GM19025 (cell line): Measurements from ENCODE around the gene CST4.
A peak's percentile ranks its signal among the peaks of the same experiment; 100 is the strongest.
"Not testable (repeated sequence)": the region's sequence is repeated elsewhere in the genome, so short reads cannot be mapped to it uniquely, and the experiment has no call there.

ENCODE experiments used
- ATAC-seq: cut with Tn5 transposase; IDR thresholded peaks from one replicate; pipeline ENCODE4 v1.9.1; 2021; ENCODE audit warnings: mild to moderate bottlenecking, low read depth, moderate library complexity; ENCODE audit not compliant: unreplicated experiment

The CST4 gene, protein sequence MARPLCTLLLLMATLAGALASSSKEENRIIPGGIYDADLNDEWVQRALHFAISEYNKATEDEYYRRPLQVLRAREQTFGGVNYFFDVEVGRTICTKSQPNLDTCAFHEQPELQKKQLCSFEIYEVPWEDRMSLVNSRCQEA

GRCh38 chr20:23688684-23689398, at the start of gene CST4:
Gene CST4 (minus strand): TSS chr20:23689038. CDS start chr20:23688969, 69 bp downstream.
- not testable (repeated sequence) for ATAC-seq

DNA sequence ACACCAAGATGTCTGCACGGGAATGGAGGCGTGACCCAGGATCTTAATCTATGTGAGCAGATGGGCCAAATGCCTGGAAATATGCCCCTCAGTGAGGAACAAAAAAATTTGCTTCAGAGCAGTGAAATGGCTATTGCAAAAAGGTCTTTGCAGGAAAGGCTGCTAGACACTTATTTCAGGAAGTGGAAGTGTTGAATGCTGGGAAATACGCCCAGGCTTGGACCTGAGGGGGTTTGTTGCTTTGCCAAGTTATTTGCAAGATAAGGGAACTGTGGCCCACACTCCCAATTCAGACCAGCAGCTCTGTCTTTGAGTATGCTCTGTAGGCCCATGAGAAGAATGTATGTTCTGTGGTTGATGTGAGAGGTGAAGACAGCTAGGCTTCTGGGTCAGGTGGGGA, 46.6 kb upstream of the CST4 start:
- not testable (repeated sequence) for ATAC-seq

GRCh38 chr20:23734949-23735348, 46.1 kb upstream of the CST4 start:
- ATAC-seq, result not testable (repeated sequence)

GRCh38 chr20:23734440-23734839, 45.6 kb upstream of the CST4 start:
- ATAC-seq, result not testable (repeated sequence)

DNA sequence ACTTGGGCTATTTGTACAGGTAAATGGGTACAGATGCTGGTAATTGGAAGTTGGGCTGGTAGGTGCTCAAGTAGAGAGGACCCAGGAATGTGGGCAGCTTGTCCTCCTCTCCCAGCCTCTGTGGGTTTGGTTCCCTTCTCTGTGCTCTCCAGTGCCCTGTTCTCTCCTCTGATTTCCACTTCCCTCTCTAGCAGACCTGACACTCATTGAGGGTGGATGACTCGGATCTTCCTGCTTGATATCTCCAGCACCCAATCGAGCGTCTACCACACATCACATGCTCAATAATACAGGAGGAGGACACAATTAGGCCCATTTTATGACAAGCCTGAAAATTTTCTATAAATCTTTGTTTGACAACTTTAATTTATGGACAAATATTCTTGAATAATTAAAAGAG, 38.2 kb upstream of the CST4 start:
- no peak for ATAC-seq

- no peak for ATAC-seq
Measured at GRCh38 chr20:23725102-23725501, 36.3 kb upstream of the CST4 start.

GRCh38 chr20:23723659-23724307, 34.9 kb upstream of the CST4 start:
- ATAC-seq, result peak; percentile 78

DNA sequence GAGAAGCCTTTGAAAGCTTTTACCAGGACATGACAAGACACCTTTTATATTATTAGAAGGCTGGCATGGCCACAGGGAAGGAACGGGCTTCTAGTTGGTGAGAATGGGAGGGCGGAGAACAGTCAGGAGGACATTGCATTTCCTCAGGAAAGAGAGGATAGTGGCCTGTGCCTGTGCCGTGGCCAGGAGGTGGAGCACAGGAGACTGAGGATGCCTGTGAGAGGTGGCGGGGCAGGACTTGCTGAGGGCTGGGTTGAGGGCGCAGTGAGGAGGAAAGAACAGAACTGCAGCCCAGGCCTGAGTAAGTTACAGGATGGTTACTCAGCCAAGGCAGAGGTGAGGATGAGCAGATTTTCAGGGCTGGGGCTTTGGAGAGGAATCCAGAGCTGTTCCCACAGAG, 34.0 kb upstream of the CST4 start:
- ATAC-seq, result not testable (repeated sequence)

GRCh38 chr20:23721962-23722361, 33.1 kb upstream of the CST4 start:
- ATAC-seq, result no peak

DNA sequence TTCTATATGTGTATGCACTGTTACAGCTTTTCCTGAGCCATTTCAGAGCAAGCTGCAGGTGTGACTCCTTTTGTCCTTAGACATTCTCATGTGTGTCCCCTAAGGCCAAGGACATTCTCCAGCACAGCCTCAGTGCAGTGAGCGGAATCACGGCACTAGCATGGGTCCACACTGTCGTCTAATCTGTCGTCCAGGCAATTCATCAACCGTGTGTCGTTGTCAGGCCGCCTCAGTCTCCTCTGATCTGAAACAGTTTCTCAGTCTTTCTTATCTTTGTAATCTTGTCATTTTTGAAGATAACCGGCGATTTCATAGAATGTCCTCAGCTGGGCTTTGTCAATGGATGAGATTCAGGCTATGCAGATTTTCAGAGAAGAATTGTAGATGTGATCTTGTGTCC, 30.5 kb upstream of the CST4 start:
- not testable (repeated sequence) for ATAC-seq

GRCh38 chr20:23711778-23712177, 22.9 kb upstream of the CST4 start:
- ATAC-seq, result not testable (repeated sequence)

DNA sequence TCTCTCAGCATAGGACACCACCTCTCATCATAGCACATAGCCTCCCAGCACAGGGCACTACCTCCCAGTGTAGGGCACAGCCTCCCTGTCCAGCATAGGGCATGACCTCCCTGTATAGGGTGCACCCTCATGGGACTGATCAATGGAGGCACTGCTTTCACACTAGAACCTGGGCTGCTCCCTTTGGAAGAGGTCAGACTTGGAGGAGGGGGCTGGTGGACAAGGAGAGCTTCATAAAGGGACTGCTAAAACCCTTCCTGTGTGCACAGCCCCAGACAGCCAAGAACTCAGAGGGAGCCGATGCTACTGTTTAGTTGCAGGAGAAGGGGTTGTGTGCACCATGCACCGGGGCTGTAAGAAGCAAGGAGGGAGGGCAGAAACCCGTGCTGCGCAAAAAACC, 21.9 kb upstream of the CST4 start:
- no peak for ATAC-seq

GRCh38 chr20:23705895-23706294, 17.1 kb upstream of the CST4 start:
- no peak for ATAC-seq

DNA sequence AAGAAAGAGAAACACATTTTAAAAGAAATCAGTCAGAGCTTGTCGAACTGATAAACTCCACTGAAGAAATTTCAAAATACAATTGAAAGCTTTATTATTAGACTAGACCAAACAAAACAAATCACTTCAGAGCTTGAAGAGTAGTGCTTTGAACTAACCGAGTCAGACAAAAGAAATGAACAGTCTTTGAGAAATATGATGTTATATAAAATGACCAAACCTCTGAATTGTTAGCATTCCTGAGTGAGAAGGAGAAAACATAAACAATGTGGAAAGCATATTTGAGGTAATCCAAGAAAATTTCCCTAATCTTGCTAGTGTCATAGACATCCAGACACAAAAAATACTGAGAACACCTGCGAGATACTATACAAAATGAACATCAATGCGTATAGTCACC, 13.2 kb upstream of the CST4 start:
- no peak for ATAC-seq

DNA sequence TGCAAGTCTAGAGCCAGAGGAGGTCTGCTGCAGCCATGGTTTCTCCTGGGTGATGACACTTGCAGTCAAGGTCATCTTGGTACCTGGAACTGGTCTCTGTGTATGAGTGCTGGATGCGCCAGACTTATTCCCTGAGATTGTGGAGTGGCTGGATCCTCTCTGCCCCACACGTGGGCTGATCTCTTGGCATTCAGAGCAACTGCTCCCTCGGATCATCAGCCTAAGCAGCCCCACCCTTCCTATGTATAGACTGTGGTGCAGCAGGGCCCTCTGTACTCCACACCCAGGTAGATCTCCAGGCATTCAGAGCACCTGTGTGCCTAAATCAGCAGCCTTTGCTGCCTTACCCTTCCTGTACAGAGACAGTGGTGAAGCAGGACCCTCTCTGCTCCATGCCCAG, 12.1 kb upstream of the CST4 start:
- ATAC-seq, result no peak

GRCh38 chr20:23697947-23698346, 9.1 kb upstream of the CST4 start:
- ATAC-seq, result no peak

DNA sequence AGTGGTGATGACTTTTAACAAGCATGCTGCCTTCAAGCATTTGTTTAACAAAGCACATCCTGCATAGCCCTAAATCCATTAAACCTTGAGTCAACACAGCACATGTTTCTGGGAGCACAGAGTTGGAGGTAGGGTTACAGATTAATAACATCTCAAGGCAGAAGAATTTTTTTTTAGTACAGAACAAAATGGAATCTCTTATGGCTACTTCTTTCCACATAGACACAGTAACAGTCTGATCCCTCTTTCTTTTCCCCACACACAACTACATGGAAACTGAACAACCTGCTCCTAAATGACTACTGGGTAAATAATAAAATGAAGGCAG, 6.2 kb upstream of the CST4 start:
- not testable (repeated sequence) for ATAC-seq

DNA sequence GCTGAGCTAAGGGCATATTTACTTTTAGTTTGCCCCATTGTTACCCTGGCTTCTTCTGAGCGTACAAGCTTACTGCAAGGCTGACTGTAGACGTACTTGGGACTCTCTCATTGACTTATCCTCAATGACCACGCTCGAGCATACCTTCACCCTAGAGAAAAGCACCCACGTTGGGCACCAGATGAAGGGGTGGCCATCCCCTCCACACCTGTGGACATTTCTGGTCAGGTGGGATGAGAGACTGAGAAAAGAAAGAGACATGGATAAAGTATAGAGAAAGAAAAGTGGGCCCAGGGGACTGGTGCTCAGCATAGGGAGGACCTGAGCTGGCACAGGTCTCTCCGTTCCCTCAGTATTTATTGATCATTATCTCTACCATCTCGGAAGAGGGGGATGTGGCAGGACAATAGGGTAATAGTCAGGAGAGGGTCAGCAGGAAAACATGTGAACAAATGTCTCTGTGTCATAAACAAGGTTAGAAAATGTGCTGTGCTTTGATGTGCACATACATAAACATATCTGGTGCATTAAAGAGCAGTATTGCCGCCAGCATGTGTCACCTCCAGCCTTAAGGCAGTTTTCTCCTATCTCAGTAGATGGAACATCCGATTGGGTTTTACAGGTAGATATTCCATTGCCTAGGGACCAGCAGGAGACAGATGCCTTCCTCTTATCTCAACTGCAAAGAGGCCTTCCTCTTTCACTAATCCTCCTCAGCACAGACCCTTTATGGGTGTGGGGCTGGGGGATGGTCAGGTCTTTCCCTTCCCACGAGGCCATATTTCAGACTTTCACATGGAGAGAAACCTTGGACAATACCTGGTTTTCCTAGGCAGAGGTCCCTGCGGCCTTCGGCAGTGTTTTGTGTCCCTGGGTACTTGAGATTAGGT, 5.6 kb upstream of the CST4 start:
- ATAC-seq, result not testable (repeated sequence)

DNA sequence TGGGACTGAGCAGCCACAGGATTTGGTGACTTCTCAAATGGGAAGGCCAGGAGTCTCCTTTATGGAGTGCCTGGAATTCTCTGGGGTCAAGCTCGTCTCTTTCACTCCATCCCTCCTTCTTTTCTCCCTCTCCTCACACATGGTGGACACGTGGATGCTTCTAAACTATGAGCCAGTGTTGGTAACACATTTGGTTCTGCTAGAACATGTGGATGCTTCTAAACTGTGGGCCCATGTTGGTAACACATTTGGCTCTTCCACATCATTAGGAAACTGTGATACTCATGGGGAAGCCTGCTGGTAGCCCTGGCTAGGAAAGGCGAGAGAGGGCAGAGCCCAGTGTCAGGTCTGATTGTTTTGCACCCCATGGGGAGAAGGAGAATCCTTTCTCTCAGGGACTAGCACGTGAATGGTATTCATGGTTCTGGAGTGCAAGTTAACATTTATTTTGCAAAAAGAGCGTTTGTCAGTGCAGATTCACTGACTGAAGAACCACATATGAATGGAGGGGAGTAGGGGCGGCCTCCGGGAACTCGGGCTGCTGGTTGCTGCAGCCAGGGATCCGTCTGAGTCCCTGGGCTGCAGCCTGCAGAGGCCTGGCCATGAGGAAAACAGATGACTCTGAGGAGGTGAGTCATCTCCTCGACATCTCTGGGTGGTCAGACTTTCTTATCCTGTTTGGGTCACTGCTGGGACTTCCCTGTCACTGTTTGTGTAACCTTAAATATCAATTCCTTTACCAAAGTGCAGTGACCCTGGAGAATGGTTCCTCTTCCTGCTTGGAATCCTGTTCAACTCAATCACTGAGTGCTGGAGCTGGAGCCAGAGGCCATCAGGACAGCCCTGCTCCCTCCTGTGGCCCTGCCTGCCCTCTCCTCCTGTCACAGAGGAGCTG, 4.1 kb upstream of the CST4 start:
- ATAC-seq, result not testable (repeated sequence)

- no peak for ATAC-seq
Measured at GRCh38 chr20:23691675-23692074, 2.8 kb upstream of the CST4 start.
